ENCODE results near the gene SPEG. TPM values are rescaled to one million over a fixed set of nuclear protein-coding genes. Genes with fewer than 3 reads are reported as not detected.

The SPEG gene
- total RNA-seq, 2 experiments from 2014 or later: 2.1 to 2.3 TPM

- Mint-ChIP-seq H3K9me3 (no peaks in the 10 kb centered on the region), H3K27ac (no peak overlapping the region), H3K4me3 (no peak overlapping the region), H3K4me1 (ENCODE audit: low read depth) (peaks cover 14% of the 10 kb centered on the region), H3K36me3 (ENCODE audit: low read depth) (no peaks in the 10 kb centered on the region), H3K27me3 (no peaks in the 10 kb centered on the region)
- POLR2A ChIA-PET: no interaction called here
- CTCF ChIA-PET: interaction anchor here (0.9 to 2.0 kb wide), 7 partner anchors 9 to 81 kb away, joined by 3 to 12 read pairs (median 3); no protein-coding TSS in a partner anchor
- intact Hi-C loops (cut with micrococcal nuclease): no loop called here
- TF ChIP-seq CTCF (IDR thresholded peaks at IDR 0.05): no peak
- DNase-seq: peak; percentile 72
- peak; percentile 78 for ATAC-seq
Observed at GRCh38 chr2:219461047-219461514, 26.4 kb downstream of the SPEG start.

GRCh38 chr2:219461669-219462068 is 27.0 kb downstream of the SPEG start:
- ChIA-PET CTCF (interaction anchor here (0.9 to 2.0 kb wide), 5 partner anchors 8 to 68 kb away, joined by 3 to 12 read pairs (median 3); no protein-coding TSS in a partner anchor), POLR2A (no interaction called here)
- TF ChIP-seq CTCF (IDR thresholded peaks at IDR 0.05): no peak
- intact Hi-C loops (cut with micrococcal nuclease): no loop called here
- Mint-ChIP-seq H3K36me3 (ENCODE audit: low read depth) (no peaks in the 10 kb centered on the region), H3K27me3 (no peaks in the 10 kb centered on the region), H3K4me1 (ENCODE audit: low read depth) (peaks cover 14% of the 10 kb centered on the region), H3K4me3 (no peak overlapping the region), H3K9me3 (no peaks in the 10 kb centered on the region), H3K27ac (no peak overlapping the region)
- DNase-seq (no peak), ATAC-seq (no peak)

- Mint-ChIP-seq H3K4me3 (no peak overlapping the region), H3K9me3 (no peaks in the 10 kb centered on the region), H3K36me3 (ENCODE audit: low read depth) (no peaks in the 10 kb centered on the region), H3K4me1 (ENCODE audit: low read depth) (peaks cover 14% of the 10 kb centered on the region), H3K27ac (no peak overlapping the region), H3K27me3 (no peaks in the 10 kb centered on the region)
- ChIA-PET CTCF (interaction anchor here (0.9 to 2.2 kb wide), 8 partner anchors 32 to 181 kb away, joined by 3 to 10 read pairs (median 4); partner anchors contain the start of gene GMPPA), POLR2A (no interaction called here)
- DNase-seq: no peak
- TF ChIP-seq CTCF (IDR thresholded peaks at IDR 0.05): no peak
- intact Hi-C loops (cut with micrococcal nuclease): no loop called here
- no peak for ATAC-seq
Observed at GRCh38 chr2:219462349-219462748, 27.7 kb downstream of the SPEG start.

GRCh38 chr2:219464286-219465032 is 29.8 kb downstream of the SPEG start:
- no peak for TF ChIP-seq CTCF (IDR thresholded peaks at IDR 0.05)
- ChIA-PET POLR2A (no interaction called here), CTCF (interaction anchor here (0.7 to 2.2 kb wide), 8 partner anchors 9 to 76 kb away, joined by 3 to 10 read pairs (median 4); partner anchors contain the start of gene GMPPA)
- ATAC-seq (no peak), DNase-seq (no peak)
- no peaks in the 10 kb centered on the region for H3K27me3 Mint-ChIP-seq
- no peak overlapping the region for H3K27ac Mint-ChIP-seq
- H3K9me3 Mint-ChIP-seq: no peaks in the 10 kb centered on the region
- H3K36me3 Mint-ChIP-seq (ENCODE audit: low read depth): no peaks in the 10 kb centered on the region
- peaks cover 3% of the 10 kb centered on the region for H3K4me1 Mint-ChIP-seq (ENCODE audit: low read depth)
- H3K4me3 Mint-ChIP-seq: no peak overlapping the region
- intact Hi-C loops (cut with micrococcal nuclease): no loop called here

Measured in activated CD8-positive, alpha-beta T cell treated with anti-CD3 and anti-CD28 coated beads for 36 hours (primary cell).